SH-SY5Y (cell line): ENCODE results near the gene PFKFB1.

ENCODE experiments used
- GATA2 ChIP-seq: IDR thresholded peaks from 2 replicates; pipeline ENCODE4 v1.6.1; 2011; ENCODE audit warnings: mild to moderate bottlenecking, low read depth, low read length
- GATA3 ChIP-seq: IDR thresholded peaks from 2 replicates; pipeline ENCODE4 v1.6.1; 2011; ENCODE audit warnings: low read depth, mild to moderate bottlenecking, low read length, moderate library complexity

The PFKFB1 gene

DNA sequence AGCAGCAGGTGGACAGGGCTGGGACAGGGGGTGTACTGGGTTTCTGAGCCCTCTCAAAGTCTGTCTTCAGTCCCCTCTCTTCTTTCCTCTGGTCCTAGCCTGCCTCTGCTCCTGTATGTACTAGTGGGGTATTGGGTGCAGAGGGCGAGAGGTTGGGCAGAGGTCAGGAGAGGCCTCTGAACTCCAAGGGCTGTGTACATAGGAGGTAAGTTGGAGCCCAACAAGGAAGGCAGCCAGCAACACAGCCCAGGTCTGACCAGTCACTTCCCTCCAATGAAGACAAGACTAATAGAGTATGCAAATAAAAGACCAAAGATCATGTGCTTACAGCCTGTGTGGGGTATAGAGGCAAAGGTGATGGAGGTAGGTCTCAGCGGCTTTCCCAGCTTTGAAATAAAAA lies at the start of gene PFKFB1:
TSS of gene PFKFB1 (minus strand) at position 90 of the 400 bp plus-strand sequence. CDS start 181 bp downstream, outside the sequence.
- TF ChIP-seq GATA2, result no peak
- no peak for TF ChIP-seq GATA3

DNA sequence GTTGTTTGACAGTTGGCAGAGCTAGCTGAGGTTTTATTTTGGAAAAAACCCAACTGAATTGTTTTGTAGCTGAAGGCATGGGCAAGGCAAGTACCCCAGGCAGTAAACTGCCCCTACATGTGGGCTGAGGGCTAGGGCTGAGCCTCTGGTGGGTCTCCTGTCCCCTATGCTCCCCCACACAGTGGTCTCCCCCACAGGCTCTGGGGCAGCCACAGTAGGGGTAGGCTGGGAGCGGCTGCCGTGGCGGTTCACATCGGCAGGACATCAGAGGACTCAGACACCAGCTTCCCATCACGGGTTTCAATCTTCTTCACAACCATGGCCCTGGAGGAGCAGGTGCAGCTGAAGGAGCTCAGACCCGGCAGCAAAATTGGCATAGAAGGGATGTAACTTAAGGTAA lies 47.5 kb upstream of the PFKFB1 start:
- TF ChIP-seq GATA2, result no peak
- no peak for TF ChIP-seq GATA3

DNA sequence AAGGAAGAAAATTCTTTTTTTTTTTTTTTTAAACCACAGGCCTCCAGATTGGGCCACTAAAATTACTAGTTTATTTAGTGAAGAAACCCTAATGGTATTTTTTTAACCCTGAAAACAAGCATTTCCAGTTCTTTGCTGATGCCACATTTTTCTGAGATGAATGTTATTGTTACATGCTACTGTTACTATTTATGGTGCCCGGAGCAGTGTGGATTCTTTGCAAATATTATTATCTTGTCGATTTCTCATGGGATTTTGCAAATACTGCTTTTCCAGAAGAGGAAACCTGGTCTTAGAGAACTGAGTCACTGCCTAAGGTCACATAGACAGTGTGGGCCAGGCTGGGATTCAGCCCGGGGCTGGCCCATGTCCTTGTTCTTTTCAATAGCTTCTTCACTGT lies 45.5 kb upstream of the PFKFB1 start:
- TF ChIP-seq GATA3 (no peak), GATA2 (no peak)

DNA sequence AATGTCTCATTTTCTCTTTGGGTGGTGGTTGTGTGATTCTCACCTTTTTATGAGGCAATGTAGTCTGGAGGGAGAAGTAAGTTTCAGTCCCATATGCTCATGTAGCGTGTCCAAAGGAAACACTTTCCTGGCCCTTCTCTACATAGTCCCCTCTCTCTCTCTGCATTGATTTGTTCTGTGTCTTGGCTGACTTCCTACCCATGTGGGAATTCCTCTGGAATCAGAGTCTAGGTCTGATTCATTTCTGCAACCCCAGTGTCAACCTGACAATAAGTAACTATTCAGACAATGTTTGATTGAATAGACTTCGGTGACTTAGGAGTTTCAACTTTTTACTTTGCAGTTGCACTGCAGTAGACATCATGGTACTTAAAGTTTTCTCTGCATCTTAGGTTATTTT lies 39.4 kb upstream of the PFKFB1 start:
- TF ChIP-seq GATA3 (no peak), GATA2 (no peak)

DNA sequence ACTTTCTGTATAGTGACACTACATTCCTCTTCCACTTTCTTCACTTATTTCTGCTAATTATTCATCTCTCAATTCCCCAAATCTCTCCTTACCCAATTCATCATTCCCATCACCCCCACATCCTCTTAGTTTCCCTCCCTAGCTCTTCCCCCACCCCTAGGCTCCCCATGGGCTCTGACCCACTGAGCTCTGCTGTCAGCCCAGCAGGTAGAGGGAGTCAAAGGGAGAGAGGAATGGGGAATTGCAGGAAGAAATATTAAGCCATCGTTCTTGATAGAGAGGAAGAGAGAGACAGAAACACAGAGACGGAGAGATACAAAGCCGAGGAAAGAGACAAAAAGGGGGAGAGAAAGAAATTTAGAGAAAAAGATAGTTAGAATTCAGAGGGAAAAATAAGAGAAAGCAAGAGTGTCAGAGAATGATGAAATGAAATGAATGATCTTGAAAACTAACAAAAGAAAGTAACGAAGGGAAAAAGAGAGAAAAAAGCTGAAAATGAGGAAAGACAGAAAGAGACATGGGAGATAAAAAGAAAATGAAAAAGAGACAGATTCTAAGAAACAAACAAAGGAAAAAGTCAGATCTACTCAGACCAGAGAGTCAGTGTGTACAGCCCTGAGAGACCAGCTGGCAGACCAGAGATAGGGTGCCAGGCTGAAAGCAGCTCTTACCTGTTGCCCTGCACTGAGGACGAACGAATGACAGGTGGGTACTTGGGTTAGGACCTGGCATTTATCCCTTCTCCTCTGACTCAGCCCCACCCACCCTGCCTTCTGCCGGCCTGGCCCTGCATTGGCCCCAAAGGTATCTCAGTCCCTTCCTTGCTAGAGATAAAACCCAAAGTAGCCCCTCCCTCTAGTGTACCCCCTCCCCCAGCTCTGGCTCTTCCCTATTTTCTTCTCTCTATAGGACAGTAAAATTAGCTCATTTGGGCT lies 36.5 kb upstream of the PFKFB1 start, which contains the start of gene ALAS2:
TSS of gene ALAS2 (minus strand) at position 707 of the 935 bp plus-strand sequence. CDS start 4,977 bp downstream, outside the sequence.
- TF ChIP-seq GATA3 (no peak), GATA2 (no peak)

DNA sequence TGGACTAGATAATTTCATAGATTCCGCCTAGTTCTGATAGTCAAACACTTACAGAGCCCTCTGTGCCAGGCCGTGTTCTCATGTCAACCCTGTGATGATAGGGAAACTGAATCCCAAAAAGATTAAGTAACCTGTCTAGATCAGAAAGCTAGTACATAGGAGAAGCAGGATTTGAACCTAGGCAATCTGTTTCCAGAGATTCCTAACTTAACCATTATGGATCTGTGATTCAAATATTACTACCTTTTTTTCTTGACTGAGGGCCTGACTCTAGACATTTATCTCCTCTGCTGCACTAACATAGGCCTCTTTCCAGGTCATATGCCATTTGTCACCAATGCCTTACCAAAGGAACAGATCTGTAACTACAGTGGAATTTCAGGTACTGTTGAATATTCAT lies 35.3 kb upstream of the PFKFB1 start:
- TF ChIP-seq GATA2 (no peak), GATA3 (no peak)

DNA sequence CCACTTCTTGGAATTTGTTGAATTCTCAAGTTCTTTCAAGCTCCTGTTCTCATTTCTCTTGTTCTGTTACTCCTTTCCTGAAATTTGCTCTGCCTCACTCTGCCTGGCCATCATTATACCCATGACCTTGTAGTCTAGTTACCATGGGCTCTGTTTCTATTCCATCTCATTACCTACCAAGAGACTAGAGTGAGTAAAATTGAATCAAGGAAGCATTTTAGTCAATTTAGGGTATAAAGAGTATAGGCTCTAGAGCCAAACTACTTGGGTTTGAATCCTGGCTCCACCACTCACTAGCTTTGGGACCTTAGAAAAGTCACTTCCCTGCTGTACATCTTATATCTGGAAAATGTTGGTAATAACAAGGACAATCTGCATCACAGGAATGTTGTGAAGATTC lies 34.6 kb upstream of the PFKFB1 start:
- TF ChIP-seq GATA3 (no peak), GATA2 (no peak)

DNA sequence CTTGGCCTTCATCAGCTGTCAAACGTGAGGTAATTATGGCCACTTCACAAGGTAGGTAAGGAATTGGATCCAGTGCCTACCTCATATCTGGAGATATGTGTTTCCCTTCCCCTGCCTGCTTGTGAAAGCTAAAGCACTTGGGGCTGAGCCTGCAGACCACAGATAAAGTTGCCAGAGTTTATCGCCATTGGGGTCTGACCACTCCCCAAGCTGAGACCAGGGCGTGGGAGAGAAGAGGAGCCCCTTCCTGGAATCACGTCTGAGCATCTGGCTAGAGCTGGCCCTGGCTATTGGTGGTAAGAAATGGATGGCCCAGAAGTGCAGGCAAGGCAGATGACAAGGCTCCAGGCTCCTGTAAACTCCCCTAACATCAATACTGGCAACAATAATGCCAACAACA lies 34.1 kb upstream of the PFKFB1 start:
- TF ChIP-seq GATA2 (no peak), GATA3 (no peak)

DNA sequence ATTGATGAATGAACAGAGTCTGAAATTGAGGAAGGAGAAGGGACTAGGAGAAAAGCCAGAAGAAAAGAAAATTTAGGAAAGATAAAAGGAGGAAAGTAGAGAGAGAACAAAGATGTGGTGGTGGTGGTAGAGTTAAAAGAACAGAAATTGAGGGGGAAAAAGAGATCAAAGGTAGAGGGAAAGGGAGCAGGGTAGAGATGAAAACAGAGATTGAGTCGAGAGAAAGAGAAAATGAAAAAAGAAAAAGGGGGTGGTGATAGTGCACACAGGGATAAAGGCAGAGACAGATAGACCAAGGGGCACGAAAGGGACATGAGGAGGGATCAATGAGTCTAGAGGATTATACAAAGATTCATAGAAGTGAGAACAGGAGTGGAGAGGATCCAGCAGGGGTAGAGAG lies 32.9 kb upstream of the PFKFB1 start:
- TF ChIP-seq GATA2 (no peak), GATA3 (no peak)

DNA sequence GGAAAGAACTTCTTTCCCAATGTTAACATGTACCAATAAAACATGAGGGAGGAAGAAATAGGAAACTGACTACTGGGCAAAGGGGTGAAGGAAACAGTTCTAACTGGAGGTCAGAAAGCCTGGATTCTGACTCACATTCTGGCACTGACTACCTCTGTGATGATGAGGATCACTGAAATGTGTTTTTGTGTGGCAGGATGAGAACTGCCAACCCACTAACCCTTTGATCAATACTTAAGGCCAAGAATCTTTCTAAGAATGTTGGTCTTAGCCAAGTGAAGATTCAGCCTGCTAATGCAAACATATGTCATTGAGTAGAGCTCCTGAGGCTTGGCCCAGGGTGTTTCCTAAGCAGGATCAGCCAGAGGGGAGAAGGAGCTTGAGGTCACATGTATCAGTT lies 32.2 kb upstream of the PFKFB1 start:
- no peak for TF ChIP-seq GATA3
- TF ChIP-seq GATA2, result no peak

DNA sequence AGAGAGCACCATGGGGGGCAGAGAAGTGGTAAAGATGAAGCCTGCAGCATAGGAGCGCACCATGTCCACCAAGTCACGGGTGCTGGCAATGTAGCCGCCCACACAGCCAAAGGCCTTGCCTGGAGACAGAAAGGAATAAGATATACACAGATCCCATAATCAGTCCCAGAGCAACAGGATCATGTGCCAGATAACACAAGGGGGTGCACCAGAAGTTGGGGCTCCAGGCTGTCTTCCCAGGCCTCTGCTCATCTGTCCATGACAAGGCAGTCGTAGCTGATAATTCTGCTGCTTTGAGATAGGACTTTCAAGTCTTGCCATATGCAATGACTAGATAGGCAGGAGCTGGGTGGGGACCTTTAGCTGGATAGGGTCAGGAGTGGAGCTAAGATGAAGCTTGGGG lies 20.9 kb upstream of the PFKFB1 start:
- TF ChIP-seq GATA2 (no peak), GATA3 (no peak)

DNA sequence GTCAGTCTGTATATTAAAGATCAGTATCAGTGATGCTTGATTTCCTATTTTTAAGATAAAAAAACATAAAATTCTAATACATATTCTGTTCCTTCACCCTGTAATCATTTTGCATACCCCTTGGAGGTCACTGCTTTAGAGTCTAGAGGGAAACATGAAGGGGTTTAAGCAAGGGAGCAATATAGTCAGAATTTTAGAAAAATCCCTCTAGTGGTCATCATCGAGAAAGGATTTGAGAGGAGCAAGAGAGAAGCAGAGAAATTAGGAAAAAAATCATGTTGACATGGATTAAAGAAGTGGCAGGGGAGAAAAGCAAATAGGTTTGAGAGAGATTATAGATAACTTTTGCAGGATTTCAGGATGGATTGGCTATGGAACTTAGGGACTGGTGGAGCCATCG lies 17.3 kb upstream of the PFKFB1 start:
- TF ChIP-seq GATA3 (no peak), GATA2 (no peak)

DNA sequence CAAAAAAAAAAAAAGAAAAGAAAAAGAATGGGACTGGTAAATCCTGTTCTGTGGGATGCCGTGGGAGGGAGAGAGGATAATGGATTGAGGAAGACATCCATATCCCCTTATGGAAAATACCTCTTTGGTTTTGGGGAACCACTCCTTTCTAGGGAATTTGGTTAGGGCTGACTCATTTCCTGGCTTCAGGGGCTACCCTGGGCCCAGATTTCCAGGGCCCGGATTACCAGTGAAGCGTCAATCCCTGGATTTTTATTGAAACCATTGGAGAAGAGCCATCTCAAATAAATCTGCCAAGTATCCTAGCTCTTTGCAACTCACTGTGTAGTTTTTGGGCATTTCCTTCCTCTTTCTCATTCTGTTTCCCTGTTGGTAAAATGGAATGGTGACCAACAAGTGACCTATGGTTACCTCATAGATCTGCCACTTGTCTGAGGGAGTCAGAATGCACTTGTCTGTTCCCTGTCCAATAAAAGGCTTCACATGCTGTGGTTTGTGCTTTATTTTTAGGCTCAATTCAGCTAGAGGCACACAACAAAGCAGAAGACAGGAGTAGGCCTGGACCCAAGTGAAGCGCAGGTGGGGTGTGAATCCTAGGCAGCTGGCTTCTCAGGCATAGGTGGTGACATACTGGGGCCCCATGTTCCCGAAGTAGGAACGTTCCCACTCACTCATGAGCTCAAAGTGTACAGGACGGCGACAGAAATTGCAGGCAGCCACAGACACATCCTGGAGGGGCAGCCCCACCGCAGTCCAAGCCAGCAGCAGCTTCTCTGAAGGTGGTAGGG lies 14.8 kb upstream of the PFKFB1 start:
- TF ChIP-seq GATA2 (no peak), GATA3 (no peak)

DNA sequence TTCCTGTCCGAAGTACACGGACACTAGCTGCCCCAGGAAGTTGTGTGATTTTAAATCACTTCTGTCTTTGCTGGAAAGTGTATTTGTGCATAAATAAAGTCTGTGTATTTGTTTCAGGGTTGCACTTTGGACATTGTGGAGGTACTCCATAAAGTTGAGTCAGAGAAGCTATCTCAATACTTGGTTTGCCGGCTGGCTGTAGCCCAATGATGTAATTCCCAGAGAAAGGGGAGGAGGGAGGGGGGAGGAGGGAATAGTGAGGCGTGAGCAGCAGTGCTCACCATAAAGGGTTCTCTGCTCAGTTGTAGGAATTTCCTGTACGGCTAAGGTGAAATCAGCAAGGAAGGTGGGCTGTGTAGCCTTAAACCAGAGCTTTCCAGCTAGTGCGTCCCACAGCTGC lies 13.7 kb upstream of the PFKFB1 start:
- TF ChIP-seq GATA3 (no peak), GATA2 (no peak)

DNA sequence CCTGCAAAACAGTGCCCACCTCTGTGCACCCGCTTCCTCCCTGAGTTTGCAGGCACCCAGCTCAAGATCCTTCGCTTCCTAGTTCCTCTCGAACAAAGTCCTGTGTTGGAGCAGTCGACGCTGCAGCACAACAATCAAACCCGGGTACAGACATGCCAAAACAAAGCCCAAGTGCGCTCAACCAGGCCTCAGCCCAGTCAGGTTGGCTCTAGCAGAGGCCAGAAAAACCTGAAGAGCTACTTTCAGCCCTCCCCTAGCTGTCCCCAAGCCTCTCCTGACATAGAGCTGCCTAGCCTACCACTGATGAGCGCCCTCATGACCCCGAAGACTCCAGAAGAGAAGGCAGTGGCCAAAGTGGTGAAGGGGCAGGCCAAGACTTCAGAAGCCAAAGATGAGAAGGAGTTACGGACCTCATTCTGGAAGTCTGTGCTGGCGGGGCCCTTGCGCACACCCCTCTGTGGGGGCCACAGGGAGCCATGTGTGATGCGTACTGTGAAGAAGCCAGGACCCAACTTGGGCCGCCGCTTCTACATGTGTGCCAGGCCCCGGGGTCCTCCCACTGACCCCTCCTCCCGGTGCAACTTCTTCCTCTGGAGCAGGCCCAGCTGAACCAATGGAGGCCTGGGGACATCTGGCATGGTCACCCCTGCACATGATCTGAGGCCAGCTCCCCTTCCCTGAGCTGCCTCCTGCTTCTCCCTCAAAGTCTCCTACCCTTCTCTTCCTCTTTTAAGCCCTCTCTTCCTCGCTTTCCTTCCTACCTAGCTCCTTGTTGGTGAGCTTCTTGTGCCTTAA lies 13.0 kb upstream of the PFKFB1 start:
- TF ChIP-seq GATA3, result no peak
- TF ChIP-seq GATA2, result no peak
